CD4-positive, alpha-beta T cell (primary cell): ENCODE results near the gene MAPKAP1. TPM values are rescaled to one million over a fixed set of nuclear protein-coding genes. Genes with fewer than 3 reads are reported as not detected.

Source experiments
- ATAC-seq: fragments of 200-7000 bp; cut with Tn5 transposase; one replicate; pipeline ENCODE4 v1.10.0; 2022; ENCODE audit warnings: mild to moderate bottlenecking; ENCODE audit not compliant: poor library complexity
- CTCF ChIA-PET: fragments of 350-600 bp; sonication (Branson Sonifier 250); formaldehyde crosslinking; loops from one replicate; lab custom pipeline; 2021; ENCODE audit warnings: antibody characterized with exemption, inconsistent platforms; lab: Charles Lee
- POLR2A ChIA-PET: fragments of 350-600 bp; sonication (Branson Sonifier 250); formaldehyde crosslinking; loops from one replicate; lab custom pipeline; 2021; ENCODE audit warnings: antibody characterized with exemption, inconsistent platforms; lab: Charles Lee
- DNase-seq, 14 experiments: peaks; one replicate each; pipeline ENCODE4 v3.0.0-alpha.2; 2013 to 2020; ENCODE audit warnings: mixed read lengths in 2 of 14
- H3K27ac ChIP-seq, 2 donors: one replicate each; pipeline versions ENCODE4 v1.5.1 to v1.7.0; 2013; ENCODE audit warnings: low read length in 2 of 2, low read depth in 1 of 2, mild to moderate bottlenecking in 1 of 2
- H3K27me3 ChIP-seq, 2 experiments: 1 replicate in 1 of 2; 2 replicates in 1 of 2; pipeline versions ENCODE4 v1.6.1 to v1.7.0; 2013; ENCODE audit warnings: low read length in 2 of 2, control low read depth in 1 of 2, mild to moderate bottlenecking in 1 of 2, moderate library complexity in 1 of 2; ENCODE audit not compliant: insufficient read depth in 2 of 2, control insufficient read depth in 1 of 2
- H3K36me3 ChIP-seq: one replicate; pipeline ENCODE4 v1.6.1; 2013; ENCODE audit warnings: low read length, control low read depth; ENCODE audit not compliant: insufficient read depth
- H3K4me1 ChIP-seq: one replicate; pipeline ENCODE4 v1.6.1; 2013; ENCODE audit warnings: low read length, control low read depth; ENCODE audit not compliant: insufficient read depth
- H3K4me3 ChIP-seq: one replicate; pipeline ENCODE4 v1.5.1; 2013; ENCODE audit warnings: mild to moderate bottlenecking, low read length, moderate library complexity
- H3K9me3 ChIP-seq, 2 experiments: 1 replicate in 1 of 2; 2 replicates in 1 of 2; pipeline versions ENCODE4 v1.6.1 to v1.7.0; 2013; ENCODE audit warnings: low read length in 2 of 2, mild to moderate bottlenecking in 2 of 2, control low read depth in 1 of 2, moderate library complexity in 1 of 2; ENCODE audit not compliant: control insufficient read depth in 1 of 2, insufficient read depth in 1 of 2
- H3K27ac Mint-ChIP-seq: one replicate; pipeline ENCODE4 v1.8.0; 2020; ENCODE audit warnings: mixed read lengths
- H3K27me3 Mint-ChIP-seq: one replicate; pipeline ENCODE4 v1.8.0; 2021; ENCODE audit warnings: mixed read lengths
- H3K36me3 Mint-ChIP-seq: one replicate; pipeline ENCODE4 v1.8.0; 2021; ENCODE audit warnings: low read depth, mixed read lengths
- H3K4me1 Mint-ChIP-seq: one replicate; pipeline ENCODE4 v1.8.0; 2021; ENCODE audit warnings: low read depth, mixed read lengths
- H3K4me3 Mint-ChIP-seq: one replicate; pipeline ENCODE4 v1.8.0; 2020; ENCODE audit warnings: mild to moderate bottlenecking, mixed read lengths
- H3K9me3 Mint-ChIP-seq: one replicate; pipeline ENCODE4 v1.8.0; 2020; ENCODE audit warnings: mixed read lengths
- CTCF ChIP-seq: fragments of 200-600 bp; IDR thresholded peaks from one replicate; pipeline ENCODE4 v1.8.0; 2022; ENCODE audit warnings: antibody characterized with exemption, mild to moderate bottlenecking
- intact Hi-C, 2 experiments: fragments of 100-400 bp; cut with DNase I in 1 of 2; cut with micrococcal nuclease in 1 of 2; formaldehyde crosslinking; loops; one replicate each; pipeline versions ENCODE4 v1.15.1 to v1.9.0; 2023 to 2025; cut with DNase I, micrococcal nuclease
- total RNA-seq, 174 experiments: library from RNA in 2 of 174; stranded (reverse) in 2 of 174; gene quantifications; one replicate each; pipeline ENCODE4 v1.2.3 and lab custom pipeline; 2021 to 2026

MAPKAP1 gene
- total RNA-seq, 2 experiments from 2014 or later: 40.3 to 44.9 TPM

GRCh38 chr9:125413579-125413978 is 293.4 kb downstream of the MAPKAP1 start:
- no peaks in the 10 kb centered on the region for H3K9me3 Mint-ChIP-seq
- CTCF ChIA-PET: no interaction called here
- H3K27me3 Mint-ChIP-seq: peaks cover 22% of the 10 kb centered on the region
- H3K4me3 ChIP-seq: no peak overlapping the region
- H3K27ac ChIP-seq: no peak overlapping the region
- POLR2A ChIA-PET: no interaction called here
- H3K4me1 ChIP-seq: peaks cover 2% of the 10 kb centered on the region
- H3K27me3 ChIP-seq: peaks cover 0 to 5% of the 10 kb centered on the region in 2 experiments
- H3K36me3 Mint-ChIP-seq: no peaks in the 10 kb centered on the region
- peaks cover 0 to 16% of the 10 kb centered on the region in 2 experiments for H3K9me3 ChIP-seq
- no peak overlapping the region for H3K27ac Mint-ChIP-seq
- intact Hi-C loops: no loop called here
- no peak for DNase-seq
- ATAC-seq: no peak
- TF ChIP-seq CTCF: no peak
- no peaks in the 10 kb centered on the region for H3K36me3 ChIP-seq
- no peak overlapping the region for H3K4me3 Mint-ChIP-seq
- H3K4me1 Mint-ChIP-seq: peaks cover 8% of the 10 kb centered on the region

GRCh38 chr9:125412166-125412565 is 294.8 kb downstream of the MAPKAP1 start:
- Histone ChIP-seq H3K27ac (no peak overlapping the region), H3K36me3 (no peaks in the 10 kb centered on the region), H3K9me3 (peaks cover 0 to 19% of the 10 kb centered on the region in 2 experiments), H3K27me3 (peaks cover 7 to 8% of the 10 kb centered on the region in 2 experiments), H3K4me1 (peaks cover 14% of the 10 kb centered on the region), H3K4me3 (no peak overlapping the region)
- no peaks in the 10 kb centered on the region for H3K36me3 Mint-ChIP-seq
- no peak for ATAC-seq
- POLR2A ChIA-PET: no interaction called here
- no peak for TF ChIP-seq CTCF
- CTCF ChIA-PET: no interaction called here
- intact Hi-C loops: no loop called here
- H3K4me3 Mint-ChIP-seq: no peak overlapping the region
- H3K9me3 Mint-ChIP-seq: no peaks in the 10 kb centered on the region
- no peak for DNase-seq
- no peak overlapping the region for H3K27ac Mint-ChIP-seq
- peaks cover 8% of the 10 kb centered on the region for H3K4me1 Mint-ChIP-seq
- peaks cover 30% of the 10 kb centered on the region for H3K27me3 Mint-ChIP-seq

- CTCF ChIA-PET: no interaction called here
- no peaks in the 10 kb centered on the region for H3K9me3 Mint-ChIP-seq
- H3K27me3 Mint-ChIP-seq: peaks cover 39% of the 10 kb centered on the region
Observed at GRCh38 chr9:125411171-125411756, 295.7 kb downstream of the MAPKAP1 start.

More at GRCh38 chr9:125411171-125411756, 295.7 kb downstream of the MAPKAP1 start:
- POLR2A ChIA-PET: no interaction called here
- H3K4me1 ChIP-seq: peaks cover 14% of the 10 kb centered on the region
- H3K4me3 Mint-ChIP-seq: peak overlapping the region; percentile 34
- H3K27ac ChIP-seq: no peak overlapping the region
- no peak for TF ChIP-seq CTCF
- intact Hi-C loops: no loop called here
- DNase-seq: no peak
- H3K36me3 ChIP-seq: no peaks in the 10 kb centered on the region
- H3K4me1 Mint-ChIP-seq: peaks cover 8% of the 10 kb centered on the region
- H3K36me3 Mint-ChIP-seq: no peaks in the 10 kb centered on the region
- no peak overlapping the region for H3K4me3 ChIP-seq
- H3K9me3 ChIP-seq: peaks cover 0 to 19% of the 10 kb centered on the region in 2 experiments
- no peak for ATAC-seq
- peaks cover 7 to 8% of the 10 kb centered on the region in 2 experiments for H3K27me3 ChIP-seq
- no peak overlapping the region for H3K27ac Mint-ChIP-seq
